Activated B cell treated with CpG ODN at 0.5 μM for 24 hours (primary cell): Measurements from ENCODE around the gene SCN9A. TPM values are rescaled to one million over a fixed set of nuclear protein-coding genes. Genes with fewer than 3 reads are reported as not detected.

Source experiments
- ATAC-seq: fragments of 200-7000 bp; cut with Tn5 transposase; one replicate; pipeline ENCODE4 v1.10.0; 2021; ENCODE audit warnings: low read depth, mild to moderate bottlenecking, moderate library complexity
- CTCF ChIA-PET: fragments of 350-600 bp; sonication (Branson Sonifier 250); formaldehyde crosslinking; loops from one replicate; lab custom pipeline; 2021; ENCODE audit warnings: antibody characterized with exemption; lab: Charles Lee
- POLR2A ChIA-PET: fragments of 350-600 bp; sonication (Branson Sonifier 250); formaldehyde crosslinking; loops from one replicate; lab custom pipeline; 2021; ENCODE audit warnings: antibody characterized with exemption; lab: Charles Lee
- DNase-seq: peaks from one replicate; pipeline ENCODE4 v3.0.0; 2022
- H3K27ac Mint-ChIP-seq: one replicate; pipeline ENCODE4 v1.8.0; 2020; ENCODE audit warnings: mixed read lengths
- H3K27me3 Mint-ChIP-seq: one replicate; pipeline ENCODE4 v1.8.0; 2021; ENCODE audit warnings: mixed read lengths
- H3K36me3 Mint-ChIP-seq: one replicate; pipeline ENCODE4 v1.8.0; 2021; ENCODE audit warnings: low read depth, mixed read lengths
- H3K4me1 Mint-ChIP-seq: one replicate; pipeline ENCODE4 v1.8.0; 2021; ENCODE audit warnings: mixed read lengths
- H3K4me3 Mint-ChIP-seq: one replicate; pipeline ENCODE4 v1.8.0; 2020; ENCODE audit warnings: mild to moderate bottlenecking, mixed read lengths
- H3K9me3 Mint-ChIP-seq: one replicate; pipeline ENCODE4 v1.8.0; 2020; ENCODE audit warnings: mixed read lengths
- intact Hi-C: fragments of 100-400 bp; cut with micrococcal nuclease; formaldehyde crosslinking; loops from one replicate; pipeline ENCODE4 v1.15.1; 2024
- total RNA-seq: library from RNA; stranded (reverse); gene quantifications from 2 replicates; pipeline ENCODE4 v1.2.3, GENCODE V29; 2022
- TF ChIP-seq, protein P1 (sequence below): fragments of 200-600 bp; IDR thresholded peaks from one replicate; pipeline ENCODE4 v1.8.0; 2022; ENCODE audit warnings: antibody characterized with exemption, mild to moderate bottlenecking

The SCN9A gene
- total RNA-seq, 1 donor from 2014 or later = not detected

DNA sequence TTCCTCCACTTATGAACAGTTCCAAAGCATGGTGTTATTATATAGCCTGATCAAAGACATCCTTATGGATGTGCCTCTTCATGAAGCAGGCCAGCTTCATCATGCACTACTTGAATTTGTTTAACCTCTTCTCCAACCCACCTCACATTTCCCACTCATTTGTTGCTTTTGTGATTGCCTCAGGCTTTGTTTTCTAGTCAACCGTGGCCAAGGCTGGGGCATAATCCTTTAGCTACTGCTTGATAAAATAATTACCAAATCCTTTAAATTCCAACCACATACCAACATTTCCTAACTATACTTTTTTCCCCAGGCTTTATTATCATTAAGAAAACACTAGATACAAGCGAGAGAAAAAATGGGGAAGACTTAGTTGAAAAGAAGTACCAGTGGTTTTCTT lies 208.3 kb downstream of the SCN9A start:
- Mint-ChIP-seq H3K27me3 (no peaks in the 10 kb centered on the region), H3K4me3 (no peak overlapping the region), H3K4me1 (no peaks in the 10 kb centered on the region), H3K9me3 (no peaks in the 10 kb centered on the region), H3K36me3 (no peaks in the 10 kb centered on the region), H3K27ac (no peak overlapping the region)
- intact Hi-C loops = no loop called here
- DNase-seq (no peak), ATAC-seq (no peak)
- CTCF ChIA-PET = no interaction called here
- TF ChIP-seq, protein P1, sequence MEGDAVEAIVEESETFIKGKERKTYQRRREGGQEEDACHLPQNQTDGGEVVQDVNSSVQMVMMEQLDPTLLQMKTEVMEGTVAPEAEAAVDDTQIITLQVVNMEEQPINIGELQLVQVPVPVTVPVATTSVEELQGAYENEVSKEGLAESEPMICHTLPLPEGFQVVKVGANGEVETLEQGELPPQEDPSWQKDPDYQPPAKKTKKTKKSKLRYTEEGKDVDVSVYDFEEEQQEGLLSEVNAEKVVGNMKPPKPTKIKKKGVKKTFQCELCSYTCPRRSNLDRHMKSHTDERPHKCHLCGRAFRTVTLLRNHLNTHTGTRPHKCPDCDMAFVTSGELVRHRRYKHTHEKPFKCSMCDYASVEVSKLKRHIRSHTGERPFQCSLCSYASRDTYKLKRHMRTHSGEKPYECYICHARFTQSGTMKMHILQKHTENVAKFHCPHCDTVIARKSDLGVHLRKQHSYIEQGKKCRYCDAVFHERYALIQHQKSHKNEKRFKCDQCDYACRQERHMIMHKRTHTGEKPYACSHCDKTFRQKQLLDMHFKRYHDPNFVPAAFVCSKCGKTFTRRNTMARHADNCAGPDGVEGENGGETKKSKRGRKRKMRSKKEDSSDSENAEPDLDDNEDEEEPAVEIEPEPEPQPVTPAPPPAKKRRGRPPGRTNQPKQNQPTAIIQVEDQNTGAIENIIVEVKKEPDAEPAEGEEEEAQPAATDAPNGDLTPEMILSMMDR = no peak
- POLR2A ChIA-PET = no interaction called here

DNA sequence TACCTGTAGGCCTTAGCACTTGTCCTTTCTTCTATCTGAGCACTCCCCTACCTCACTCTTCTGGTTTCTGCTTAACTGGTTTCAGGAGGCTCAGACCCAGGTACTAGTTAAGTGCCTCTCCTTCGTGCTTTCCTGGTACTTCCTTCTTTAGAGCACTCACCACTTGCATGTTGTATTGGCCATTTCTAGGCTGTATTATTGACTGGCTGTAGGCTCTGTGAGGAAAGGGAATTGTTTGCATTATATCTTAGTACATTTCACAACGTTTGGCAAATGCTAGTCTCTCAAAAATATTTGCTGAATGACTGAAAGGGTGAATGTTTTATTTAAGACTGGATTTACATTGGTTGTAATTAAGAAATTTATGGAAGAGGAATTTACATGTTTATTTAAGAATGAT lies 212.0 kb downstream of the SCN9A start:
- CTCF ChIA-PET = no interaction called here
- H3K27me3 Mint-ChIP-seq = no peaks in the 10 kb centered on the region

DNA sequence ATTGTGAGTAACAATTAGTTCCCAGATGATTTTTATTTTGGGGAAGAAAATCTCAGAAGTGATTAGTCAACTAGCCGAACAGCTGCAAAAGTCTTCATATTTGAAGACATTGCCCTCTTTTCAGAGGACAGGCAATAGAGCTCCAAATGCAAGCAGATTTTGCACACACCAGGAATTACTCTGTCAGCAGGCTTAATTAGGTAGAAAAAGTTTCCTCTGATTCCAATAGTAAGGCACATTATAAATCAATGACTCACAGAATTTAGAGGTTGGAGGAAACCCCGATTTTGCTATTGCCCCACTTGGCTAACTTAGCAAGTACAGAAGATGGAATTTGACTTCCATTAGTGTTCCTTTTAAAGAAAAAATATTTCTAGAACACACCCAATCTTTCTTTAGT lies 217.2 kb downstream of the SCN9A start:
- DNase-seq (no peak), ATAC-seq (no peak)
- CTCF ChIA-PET = no interaction called here
- TF ChIP-seq, protein P1 = no peak
- POLR2A ChIA-PET = no interaction called here
- no peak overlapping the region for H3K4me3 Mint-ChIP-seq
- H3K36me3 Mint-ChIP-seq = no peaks in the 10 kb centered on the region
- intact Hi-C loops = no loop called here
- peaks cover 3% of the 10 kb centered on the region for H3K27me3 Mint-ChIP-seq
- H3K9me3 Mint-ChIP-seq = no peaks in the 10 kb centered on the region
- no peak overlapping the region for H3K27ac Mint-ChIP-seq
- H3K4me1 Mint-ChIP-seq = no peaks in the 10 kb centered on the region

More for the DNA sequence above, 212.0 kb downstream of the SCN9A start:
- H3K4me3 Mint-ChIP-seq = no peak overlapping the region
- H3K9me3 Mint-ChIP-seq = no peaks in the 10 kb centered on the region
- no peaks in the 10 kb centered on the region for H3K4me1 Mint-ChIP-seq
- H3K27ac Mint-ChIP-seq = no peak overlapping the region
- no peak for ATAC-seq
- no peaks in the 10 kb centered on the region for H3K36me3 Mint-ChIP-seq
- POLR2A ChIA-PET = no interaction called here
- no peak for DNase-seq
- TF ChIP-seq, protein P1 = no peak
- intact Hi-C loops = no loop called here

GRCh38 chr2:166157578-166157977 lies 218.2 kb downstream of the SCN9A start:
- Mint-ChIP-seq H3K36me3 (no peaks in the 10 kb centered on the region), H3K4me3 (no peak overlapping the region), H3K27ac (no peak overlapping the region)

DNA sequence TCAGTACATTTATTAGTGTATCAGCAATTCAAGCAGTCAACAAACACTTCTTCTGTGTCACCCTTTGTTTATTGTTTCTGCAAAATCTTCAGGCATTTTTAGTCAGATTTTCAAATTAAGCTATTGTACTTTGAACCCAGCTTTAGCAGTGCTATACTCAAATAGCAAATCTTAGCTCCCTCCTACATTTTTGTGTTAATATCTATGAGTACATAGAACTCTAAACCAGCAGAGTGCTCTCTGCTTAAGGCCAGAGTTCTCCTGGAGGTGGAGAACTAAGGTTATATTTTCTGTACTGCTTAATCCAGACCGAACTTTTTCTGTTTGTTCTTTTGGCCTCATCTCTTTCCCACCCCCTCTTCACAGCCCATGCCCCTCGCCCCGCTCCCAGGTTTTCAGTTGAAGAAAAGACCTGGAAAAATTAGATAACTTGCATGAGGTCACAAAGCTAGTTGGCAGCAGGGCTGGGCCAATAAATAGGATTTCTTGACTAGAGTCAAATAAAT lies 218.7 kb downstream of the SCN9A start:
- ChIA-PET CTCF (interaction anchor here (0.8 kb wide), 1 partner anchor 29 kb away, joined by 3 read pairs; the partner anchor contains the start of gene SCN1A), POLR2A (no interaction called here)
- Mint-ChIP-seq H3K4me3 (no peak overlapping the region), H3K4me1 (no peaks in the 10 kb centered on the region), H3K9me3 (no peaks in the 10 kb centered on the region), H3K36me3 (no peaks in the 10 kb centered on the region), H3K27me3 (peaks cover 3% of the 10 kb centered on the region), H3K27ac (no peak overlapping the region)
- intact Hi-C loops = no loop called here
- no peak for DNase-seq
- no peak for ATAC-seq
- TF ChIP-seq, protein P1 = no peak

More at GRCh38 chr2:166157578-166157977, 218.2 kb downstream of the SCN9A start:
- ChIA-PET CTCF (interaction anchor here (0.8 kb wide), 1 partner anchor 30 kb away, joined by 3 read pairs; the partner anchor contains the start of gene SCN1A), POLR2A (no interaction called here)
- DNase-seq = no peak
- H3K4me1 Mint-ChIP-seq = no peaks in the 10 kb centered on the region
- peaks cover 3% of the 10 kb centered on the region for H3K27me3 Mint-ChIP-seq
- TF ChIP-seq, protein P1 = no peak
- H3K9me3 Mint-ChIP-seq = no peaks in the 10 kb centered on the region
- ATAC-seq = no peak
- intact Hi-C loops = no loop called here
